ENCODE results near the gene HOXB13.
A peak's percentile ranks its signal among the peaks of the same experiment; 100 is the strongest.

Gene HOXB13

GRCh38 chr17:48728232-48729231 is at the start of gene HOXB13:
HOXB13 (minus strand) TSS chr17:48728750; CDS start chr17:48728593, 157 bp downstream.
- peak within 1 kb of the TSS; percentile 56 for H3K4me2 ChIP-seq (ENCODE audit: low read length)
- H3K4me3 ChIP-seq (ENCODE audit: low read length), result peak within 1 kb of the TSS; percentile 60
- no peaks in the 10 kb centered on the region for H3K9me3 ChIP-seq (ENCODE audit: insufficient read depth, low read length)

DNA sequence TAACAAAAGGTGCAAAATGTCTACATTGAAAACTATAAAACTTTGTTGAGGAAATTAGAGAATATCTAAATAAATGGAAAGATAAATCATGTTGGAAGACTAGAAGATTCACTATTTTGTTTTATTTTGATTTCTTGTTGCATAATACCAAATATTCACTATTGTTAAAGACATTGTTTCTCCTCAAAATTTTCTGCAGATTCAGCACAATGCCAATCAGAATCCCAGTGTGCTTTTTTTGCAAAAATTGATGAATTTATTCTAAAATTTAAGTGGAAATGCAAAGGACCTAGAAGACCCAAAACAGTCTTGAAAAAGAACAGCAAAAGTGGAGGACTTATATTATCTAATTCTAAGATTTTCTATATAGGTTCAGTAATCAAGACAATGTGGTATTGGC is 48.1 kb upstream of the HOXB13 start:
- Histone ChIP-seq H3K9ac (ENCODE audit: low read length) (no peak overlapping the region), H3K27me3 (ENCODE audit: low read depth, low read length) (0 out of 2 replicates have a peak, but pooled peaks cover 3% of the 10 kb centered on the region)

More at GRCh38 chr17:48728232-48729231, at the start of gene HOXB13:
- TF ChIP-seq CTCF (IDR thresholded peaks at IDR 0.05; ENCODE audit: low read depth, low read length), result no peak
- no peak for TF ChIP-seq EZH2phosphoT487 (IDR thresholded peaks at IDR 0.05; ENCODE audit: low read depth)
- peaks cover 9% of the 10 kb centered on the region; the same call in 1 of the 2 replicates for H3K4me1 ChIP-seq (ENCODE audit: low read length)
- no peaks in the 10 kb centered on the region for H3K79me2 ChIP-seq (ENCODE audit: low read length)
- peak within 1 kb of the TSS; percentile 82; the same call in 1 of the 2 replicates for H2AFZ ChIP-seq (ENCODE audit: low read depth, low read length)
- H3K9ac ChIP-seq (ENCODE audit: low read length), result peak within 1 kb of the TSS; percentile 16; the same call in 1 of the 2 replicates
- H4K20me1 ChIP-seq (ENCODE audit: insufficient read depth, low read length), result no peaks in the 10 kb centered on the region
- no peaks in the 10 kb centered on the region for H3K36me3 ChIP-seq (replicated peaks; ENCODE audit: low read depth, low read length)
- H3K27ac ChIP-seq (ENCODE audit: low read length), result no peak within 1 kb of the TSS
- peaks cover 9% of the 10 kb centered on the region; the same call in 1 of the 2 replicates for H3K27me3 ChIP-seq (ENCODE audit: low read depth, low read length)

GRCh38 chr17:48773245-48773644 is 44.7 kb upstream of the HOXB13 start:
- no peak overlapping the region for H3K4me2 ChIP-seq (ENCODE audit: low read length)
- H3K27me3 ChIP-seq (ENCODE audit: low read depth, low read length), result no peaks in the 10 kb centered on the region
- H3K36me3 ChIP-seq (replicated peaks; ENCODE audit: low read depth, low read length), result no peaks in the 10 kb centered on the region
- H3K27ac ChIP-seq (ENCODE audit: low read length), result no peak overlapping the region
- H3K9me3 ChIP-seq (ENCODE audit: insufficient read depth, low read length), result no peaks in the 10 kb centered on the region
- no peaks in the 10 kb centered on the region for H4K20me1 ChIP-seq (ENCODE audit: insufficient read depth, low read length)
- H3K79me2 ChIP-seq (ENCODE audit: low read length), result no peaks in the 10 kb centered on the region
- no peak overlapping the region for H3K9ac ChIP-seq (ENCODE audit: low read length)
- no peak overlapping the region for H3K4me3 ChIP-seq (ENCODE audit: low read length)
- TF ChIP-seq CTCF (IDR thresholded peaks at IDR 0.05; ENCODE audit: low read depth, low read length), result no peak
- TF ChIP-seq EZH2phosphoT487 (IDR thresholded peaks at IDR 0.05; ENCODE audit: low read depth), result no peak
- H2AFZ ChIP-seq (ENCODE audit: low read depth, low read length), result no peak overlapping the region
- H3K4me1 ChIP-seq (ENCODE audit: low read length), result peaks cover 5% of the 10 kb centered on the region; the same call in 1 of the 2 replicates

More for the DNA sequence above, 48.1 kb upstream of the HOXB13 start:
- H3K4me2 ChIP-seq (ENCODE audit: low read length), result no peak overlapping the region
- no peak overlapping the region for H3K27ac ChIP-seq (ENCODE audit: low read length)
- H4K20me1 ChIP-seq (ENCODE audit: insufficient read depth, low read length), result no peaks in the 10 kb centered on the region
- H3K9me3 ChIP-seq (ENCODE audit: insufficient read depth, low read length), result no peaks in the 10 kb centered on the region
- H2AFZ ChIP-seq (ENCODE audit: low read depth, low read length), result no peak overlapping the region
- H3K36me3 ChIP-seq (replicated peaks; ENCODE audit: low read depth, low read length), result no peaks in the 10 kb centered on the region
- no peak for TF ChIP-seq CTCF (IDR thresholded peaks at IDR 0.05; ENCODE audit: low read depth, low read length)
- no peak for TF ChIP-seq EZH2phosphoT487 (IDR thresholded peaks at IDR 0.05; ENCODE audit: low read depth)
- no peaks in the 10 kb centered on the region for H3K4me1 ChIP-seq (ENCODE audit: low read length)
- no peaks in the 10 kb centered on the region for H3K79me2 ChIP-seq (ENCODE audit: low read length)
- no peak overlapping the region for H3K4me3 ChIP-seq (ENCODE audit: low read length)

DNA sequence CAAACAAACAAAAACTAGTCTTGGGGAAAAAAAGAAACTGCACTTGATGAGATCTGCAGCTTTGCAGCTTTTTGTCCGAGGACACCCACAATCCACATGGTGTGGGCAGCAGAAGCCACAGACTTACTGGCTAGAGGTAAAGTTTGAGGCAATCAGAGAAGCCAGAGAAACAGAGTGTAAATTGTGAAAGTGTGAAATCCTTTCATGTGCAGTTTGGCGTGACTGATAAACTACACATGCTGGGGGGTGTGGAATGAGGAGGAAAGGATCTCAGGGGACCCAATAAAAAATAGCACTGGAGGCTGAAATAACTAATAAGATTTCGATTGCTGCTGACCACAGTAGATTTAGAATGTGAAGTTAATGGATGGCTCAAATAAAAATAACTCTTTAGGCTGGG is 42.4 kb upstream of the HOXB13 start:
- TF ChIP-seq CTCF (IDR thresholded peaks at IDR 0.05; ENCODE audit: low read depth, low read length), result no peak
- Histone ChIP-seq H3K4me1 (ENCODE audit: low read length) (peaks cover 5% of the 10 kb centered on the region; the same call in 1 of the 2 replicates), H3K36me3 (replicated peaks; ENCODE audit: low read depth, low read length) (no peaks in the 10 kb centered on the region), H3K79me2 (ENCODE audit: low read length) (no peaks in the 10 kb centered on the region), H4K20me1 (ENCODE audit: insufficient read depth, low read length) (no peaks in the 10 kb centered on the region), H3K9me3 (ENCODE audit: insufficient read depth, low read length) (no peaks in the 10 kb centered on the region), H3K4me3 (ENCODE audit: low read length) (no peak overlapping the region), H2AFZ (ENCODE audit: low read depth, low read length) (no peak overlapping the region), H3K4me2 (ENCODE audit: low read length) (no peak overlapping the region), H3K27ac (ENCODE audit: low read length) (no peak overlapping the region), H3K9ac (ENCODE audit: low read length) (no peak overlapping the region), H3K27me3 (ENCODE audit: low read depth, low read length) (no peaks in the 10 kb centered on the region)

All from OCI-LY3 (cell line).